GM12878 (cell line): Measurements from ENCODE around the gene DOLPP1. TPM values are rescaled to one million over a fixed set of nuclear protein-coding genes. Genes with fewer than 3 reads are reported as not detected.

ENCODE experiments used
- BMI1 ChIP-seq: fragments of 450-650 bp; IDR thresholded peaks from 2 replicates; pipeline ENCODE4 v1.6.1; 2016; ENCODE audit warnings: mild to moderate bottlenecking, moderate library complexity, borderline replicate concordance
- CEBPB ChIP-seq, 2 experiments: fragments of 150-350 bp in 1 of 2; IDR thresholded peaks; 2 replicates each; pipeline ENCODE4 v1.6.1; 2012 to 2014; ENCODE audit warnings: low read depth in 2 of 2, low read length in 2 of 2, borderline replicate concordance in 1 of 2, inconsistent platforms in 1 of 2
- CEBPZ ChIP-seq: fragments of 150-350 bp; IDR thresholded peaks from 2 replicates; pipeline ENCODE4 v1.6.1; 2016; ENCODE audit warnings: low read depth, low read length
- CREM ChIP-seq: IDR thresholded peaks from 2 replicates; pipeline ENCODE4 v1.6.1; 2014; ENCODE audit warnings: antibody characterized with exemption, low read depth
- DPF2 ChIP-seq: fragments of 450-650 bp; IDR thresholded peaks from 2 replicates; pipeline ENCODE4 v1.6.1; 2017; ENCODE audit warnings: mild to moderate bottlenecking
- ETV6 ChIP-seq, 2 experiments: fragments of 450-650 bp in 1 of 2; IDR thresholded peaks in 1 of 2; conservative IDR thresholded peaks in 1 of 2; 2 replicates each; pipeline ENCODE4 v1.6.1; 2014; ENCODE audit warnings: antibody characterized with exemption in 1 of 2, borderline replicate concordance in 1 of 2, low read depth in 1 of 2, mild to moderate bottlenecking in 1 of 2, moderate library complexity in 1 of 2
- HDAC2 ChIP-seq: fragments of 200-600 bp; sonication (generic); IDR thresholded peaks from 2 replicates; pipeline ENCODE4 v1.6.1; 2017
- NFIC ChIP-seq: IDR thresholded peaks from 2 replicates; pipeline ENCODE4 v1.6.1; 2012; ENCODE audit warnings: low read depth, mild to moderate bottlenecking, inconsistent platforms, low read length, moderate library complexity
- PAX5 ChIP-seq: IDR thresholded peaks from 2 replicates; pipeline ENCODE4 v1.6.1; 2011; ENCODE audit warnings: low read depth, low read length, borderline replicate concordance
- POU2F2 ChIP-seq: IDR thresholded peaks from 3 replicates; pipeline ENCODE4 v1.6.1; 2011; ENCODE audit warnings: low read depth, mild to moderate bottlenecking, low read length, borderline replicate concordance
- RBBP5 ChIP-seq: fragments of 200-600 bp; sonication (generic); conservative IDR thresholded peaks from 2 replicates; pipeline ENCODE4 v1.6.1; 2016
- SIX5 ChIP-seq: IDR thresholded peaks from 2 replicates; pipeline ENCODE4 v1.6.1; 2011; ENCODE audit warnings: mild to moderate bottlenecking, low read depth, low read length, moderate library complexity; ENCODE audit not compliant: severe bottlenecking
- SMAD5 ChIP-seq: IDR thresholded peaks from 2 replicates; pipeline ENCODE4 v1.6.1; 2016; ENCODE audit warnings: antibody characterized with exemption, low read depth
- SRF ChIP-seq, 2 experiments: IDR thresholded peaks; 2 replicates each; pipeline ENCODE4 v1.6.1; 2011; ENCODE audit warnings: low read depth in 2 of 2, low read length in 2 of 2, mild to moderate bottlenecking in 1 of 2, moderate library complexity in 1 of 2
- STAT3 ChIP-seq: IDR thresholded peaks from 2 replicates; pipeline ENCODE4 v1.6.1; 2011; ENCODE audit warnings: low read depth, low read length, improper control_type of control experiment
- SUPT20H ChIP-seq: IDR thresholded peaks from 2 replicates; pipeline ENCODE4 v1.6.1; 2011; ENCODE audit warnings: low read depth, mild to moderate bottlenecking, low read length, moderate library complexity, borderline replicate concordance; ENCODE audit not compliant: control insufficient read depth
- SUZ12 ChIP-seq: fragments of 200-600 bp; sonication (generic); IDR thresholded peaks from one replicate; pipeline ENCODE4 v1.6.1; 2018; ENCODE audit warnings: antibody characterized with exemption, mild to moderate bottlenecking; ENCODE audit not compliant: unreplicated experiment
- TAF1 ChIP-seq: IDR thresholded peaks from 2 replicates; pipeline ENCODE4 v1.6.1; 2011; ENCODE audit warnings: mild to moderate bottlenecking, low read depth, low read length, borderline replicate concordance
- TBL1XR1 ChIP-seq: IDR thresholded peaks from 2 replicates; pipeline ENCODE4 v1.6.1; 2012; ENCODE audit warnings: low read depth, low read length, improper control_type of control experiment
- WRNIP1 ChIP-seq: IDR thresholded peaks from 2 replicates; pipeline ENCODE4 v1.6.1; 2011; ENCODE audit warnings: low read depth, low read length, improper control_type of control experiment, borderline replicate concordance
- ZNF274 ChIP-seq: IDR thresholded peaks from one replicate; pipeline ENCODE4 v1.8.0; 2011; ENCODE audit not compliant: insufficient read length, insufficient read depth
- polyA plus RNA-seq, 11 experiments: library from polyadenylated mRNA; depleted of rRNA in 4 of 11; unstranded in 6 of 11; stranded (reverse) in 5 of 11; fragments of >200 nt; fragmentation: Nextera tagmentation in 4 of 11; fragmentation: Illumina TruSeq in 1 of 11; extraction: Ambion mirVana in 4 of 11; extraction: Trizol in 1 of 11; gene quantifications; 1 replicate in 1 of 11; 2 replicates in 10 of 11; pipeline versions ENCODE4 v1.2.1 to v1.2.3, GENCODE V29; 2011 to 2016; ENCODE audit warnings: inconsistent platforms in 2 of 11, missing spikeins in 2 of 11, low read depth in 1 of 11
- total RNA-seq, 4 experiments: library from RNA; depleted of rRNA in 3 of 4; stranded (reverse); fragments of >200 nt in 3 of 4; fragmentation: Illumina TruSeq in 1 of 4; extraction: Trizol in 1 of 4; gene quantifications; 2 replicates each; pipeline versions ENCODE4 v1.2.1 to v1.2.3, GENCODE V29; 2013 to 2021
- TF ChIP-seq, protein P1 (sequence below): fragments of 450-650 bp; IDR thresholded peaks from 2 replicates; pipeline ENCODE4 v1.6.1; 2016; ENCODE audit warnings: mild to moderate bottlenecking
- TF ChIP-seq, protein P2 (sequence below): fragments of 450-650 bp; IDR thresholded peaks from 2 replicates; pipeline ENCODE4 v1.6.1; 2014; ENCODE audit warnings: mild to moderate bottlenecking
- TF ChIP-seq, protein P3 (sequence below): fragments of 450-650 bp; IDR thresholded peaks from 2 replicates; pipeline ENCODE4 v1.6.1; 2016; ENCODE audit warnings: mild to moderate bottlenecking

Gene DOLPP1
- total and polyA plus RNA-seq, 10 of the 15 experiments (the other 5 are each of a cell fraction or from before 2014, with no cell fraction given) = 0.76 to 19.9 (median 13.4) TPM

- TF ChIP-seq CEBPZ (peak; percentile 83), RBBP5 (no peak), WRNIP1 (no peak), TBL1XR1 (no peak), BMI1 (no peak), TAF1 (peak; percentile 70; the same call in 1 of the 2 replicates), PAX5 (no peak), CREM (peak; percentile 71), NFIC (no peak), SUZ12 (no peak), ZNF274 (no peak), ETV6 (conservative IDR thresholded peaks at IDR 0.05 in 1 of 2, IDR thresholded peaks at IDR 0.05 in 1 of 2; ENCODE audit: borderline replicate concordance in 1 of 2, low read depth in 1 of 2) (no peak), STAT3 (no peak), SIX5 (peak; percentile 11), CEBPB (IDR thresholded peaks at IDR 0.05; ENCODE audit: borderline replicate concordance in 1 of 2, low read depth in 2 of 2, low read length in 2 of 2) (no peak), SRF (IDR thresholded peaks at IDR 0.05; ENCODE audit: low read depth in 2 of 2, low read length in 2 of 2) (no peak), SUPT20H (no peak), POU2F2 (no peak), SMAD5 (peak; percentile 42; the same call in 1 of the 2 replicates), DPF2 (no peak; the same call in 1 of the 2 replicates), HDAC2 (0 out of 2 replicates have a peak, but pooled peaks have one; percentile 18)
- TF ChIP-seq, protein P1, sequence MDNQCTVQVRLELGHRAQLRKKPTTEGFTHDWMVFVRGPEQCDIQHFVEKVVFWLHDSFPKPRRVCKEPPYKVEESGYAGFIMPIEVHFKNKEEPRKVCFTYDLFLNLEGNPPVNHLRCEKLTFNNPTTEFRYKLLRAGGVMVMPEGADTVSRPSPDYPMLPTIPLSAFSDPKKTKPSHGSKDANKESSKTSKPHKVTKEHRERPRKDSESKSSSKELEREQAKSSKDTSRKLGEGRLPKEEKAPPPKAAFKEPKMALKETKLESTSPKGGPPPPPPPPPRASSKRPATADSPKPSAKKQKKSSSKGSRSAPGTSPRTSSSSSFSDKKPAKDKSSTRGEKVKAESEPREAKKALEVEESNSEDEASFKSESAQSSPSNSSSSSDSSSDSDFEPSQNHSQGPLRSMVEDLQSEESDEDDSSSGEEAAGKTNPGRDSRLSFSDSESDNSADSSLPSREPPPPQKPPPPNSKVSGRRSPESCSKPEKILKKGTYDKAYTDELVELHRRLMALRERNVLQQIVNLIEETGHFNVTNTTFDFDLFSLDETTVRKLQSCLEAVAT = 0 out of 2 replicates have a peak, but pooled peaks have one; percentile 38
- TF ChIP-seq, protein P2, sequence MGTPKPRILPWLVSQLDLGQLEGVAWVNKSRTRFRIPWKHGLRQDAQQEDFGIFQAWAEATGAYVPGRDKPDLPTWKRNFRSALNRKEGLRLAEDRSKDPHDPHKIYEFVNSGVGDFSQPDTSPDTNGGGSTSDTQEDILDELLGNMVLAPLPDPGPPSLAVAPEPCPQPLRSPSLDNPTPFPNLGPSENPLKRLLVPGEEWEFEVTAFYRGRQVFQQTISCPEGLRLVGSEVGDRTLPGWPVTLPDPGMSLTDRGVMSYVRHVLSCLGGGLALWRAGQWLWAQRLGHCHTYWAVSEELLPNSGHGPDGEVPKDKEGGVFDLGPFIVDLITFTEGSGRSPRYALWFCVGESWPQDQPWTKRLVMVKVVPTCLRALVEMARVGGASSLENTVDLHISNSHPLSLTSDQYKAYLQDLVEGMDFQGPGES = peak; percentile 100
- TF ChIP-seq, protein P3, sequence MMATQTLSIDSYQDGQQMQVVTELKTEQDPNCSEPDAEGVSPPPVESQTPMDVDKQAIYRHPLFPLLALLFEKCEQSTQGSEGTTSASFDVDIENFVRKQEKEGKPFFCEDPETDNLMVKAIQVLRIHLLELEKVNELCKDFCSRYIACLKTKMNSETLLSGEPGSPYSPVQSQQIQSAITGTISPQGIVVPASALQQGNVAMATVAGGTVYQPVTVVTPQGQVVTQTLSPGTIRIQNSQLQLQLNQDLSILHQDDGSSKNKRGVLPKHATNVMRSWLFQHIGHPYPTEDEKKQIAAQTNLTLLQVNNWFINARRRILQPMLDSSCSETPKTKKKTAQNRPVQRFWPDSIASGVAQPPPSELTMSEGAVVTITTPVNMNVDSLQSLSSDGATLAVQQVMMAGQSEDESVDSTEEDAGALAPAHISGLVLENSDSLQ = 0 out of 2 replicates have a peak, but pooled peaks have one; percentile 55
These were observed at the start of gene DOLPP1 (continued) for GRCh38 chr9:129080601-129081387.
